MM.1S (cell line): Measurements from ENCODE around the gene RPL22L1.
"Not testable (repeated sequence)": the region's sequence is repeated elsewhere in the genome, so short reads cannot be mapped to it uniquely, and the experiment has no call there.

Source experiments
- DNase-seq: peaks from one replicate; pipeline ENCODE4 v3.0.0-alpha.2; 2015
- H2AFZ ChIP-seq: fragments of 300-600 bp; sonication (generic); 2 replicates; pipeline ENCODE4 v1.6.0; 2016; ENCODE audit warnings: antibody characterized with exemption, low read length
- H3F3A ChIP-seq: fragments of 300-600 bp; sonication (generic); 2 replicates; pipeline ENCODE4 v1.6.1; 2016; ENCODE audit warnings: mild to moderate bottlenecking, antibody characterized with exemption, low read length, moderate library complexity, mixed read lengths; ENCODE audit not compliant: insufficient read depth
- H3K27ac ChIP-seq: fragments of 300-600 bp; sonication (generic); 2 replicates; pipeline ENCODE4 v1.5.1; 2016; ENCODE audit warnings: mild to moderate bottlenecking, low read length
- H3K27me3 ChIP-seq: fragments of 300-600 bp; sonication (generic); replicated peaks from 2 replicates; pipeline ENCODE4 v1.6.0; 2016; ENCODE audit warnings: low read length; ENCODE audit not compliant: insufficient read depth
- H3K36me3 ChIP-seq: fragments of 300-600 bp; sonication (generic); replicated peaks from 2 replicates; pipeline ENCODE4 v1.6.1; 2016; ENCODE audit warnings: mild to moderate bottlenecking, low read length, mixed read lengths; ENCODE audit not compliant: insufficient read depth
- H3K4me1 ChIP-seq: fragments of 300-600 bp; sonication (generic); 2 replicates; pipeline ENCODE4 v1.6.1; 2016; ENCODE audit warnings: low read length, mixed read lengths
- H3K4me2 ChIP-seq: fragments of 300-600 bp; sonication (generic); 2 replicates; pipeline ENCODE4 v1.6.0; 2016; ENCODE audit warnings: low read depth, low read length
- H3K4me3 ChIP-seq: fragments of 300-600 bp; sonication (generic); 2 replicates; pipeline ENCODE4 v1.5.1; 2016; ENCODE audit warnings: low read length, mixed read lengths
- H3K79me2 ChIP-seq: fragments of 300-600 bp; sonication (generic); 2 replicates; pipeline ENCODE4 v1.6.1; 2016; ENCODE audit warnings: mixed run types, low read length, mixed read lengths
- H3K9ac ChIP-seq: fragments of 300-600 bp; sonication (generic); 2 replicates; pipeline ENCODE4 v1.6.1; 2016; ENCODE audit warnings: low read length, mixed read lengths
- H3K9me2 ChIP-seq: fragments of 300-600 bp; sonication (generic); replicated peaks from 2 replicates; pipeline ENCODE4 v1.6.1; 2016; ENCODE audit warnings: mild to moderate bottlenecking, low read length, mixed read lengths; ENCODE audit not compliant: insufficient read depth
- H3K9me3 ChIP-seq: fragments of 300-600 bp; sonication (generic); replicated peaks from 2 replicates; pipeline ENCODE4 v1.6.1; 2016; ENCODE audit warnings: mild to moderate bottlenecking, low read length, mixed read lengths; ENCODE audit not compliant: insufficient read depth
- H4K20me1 ChIP-seq: fragments of 300-600 bp; sonication (generic); 2 replicates; pipeline ENCODE4 v1.6.1; 2016; ENCODE audit warnings: mild to moderate bottlenecking, low read length, moderate library complexity, mixed read lengths; ENCODE audit not compliant: insufficient read depth
- EZH2 ChIP-seq: fragments of 300-600 bp; sonication (generic); optimal IDR thresholded peaks from 2 replicates; pipeline ENCODE3; 2017; ENCODE audit warnings: low read depth, mild to moderate bottlenecking, antibody characterized with exemption, low read length, mixed read lengths
- EZH2phosphoT487 ChIP-seq: fragments of 300-600 bp; sonication (generic); IDR thresholded peaks from 2 replicates; pipeline ENCODE4 v1.6.1; 2018; ENCODE audit warnings: antibody characterized with exemption, low read length
- TF ChIP-seq, protein P1 (sequence below): fragments of 300-600 bp; sonication (generic); IDR thresholded peaks from 2 replicates; pipeline ENCODE4 v1.5.1; 2016; ENCODE audit warnings: antibody characterized with exemption, low read length, mixed read lengths

RPL22L1 gene

DNA sequence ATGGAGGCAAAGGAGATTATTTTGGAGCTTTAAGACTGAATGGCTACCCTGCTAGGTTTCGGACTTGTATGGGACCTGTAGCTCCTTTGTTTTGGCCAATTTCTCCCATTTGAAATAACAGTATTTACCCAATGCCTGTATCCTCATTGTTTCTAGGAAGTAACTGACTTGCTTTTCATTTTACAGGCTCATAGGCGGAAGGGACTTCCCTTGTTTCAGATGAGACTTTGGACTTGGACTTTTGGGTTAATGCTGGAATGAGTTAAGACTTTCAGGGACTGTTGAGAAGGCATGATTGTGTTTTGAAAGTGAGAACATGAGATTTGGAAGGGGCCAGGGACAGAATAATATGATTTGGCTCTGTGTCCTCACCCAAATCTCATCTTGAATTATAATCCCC is 28.0 kb upstream of the RPL22L1 start:
- Histone ChIP-seq H3K9ac (no peak overlapping the region), H3K4me3 (no peak overlapping the region), H2AFZ (no peak overlapping the region), H4K20me1 (no peaks in the 10 kb centered on the region), H3K79me2 (no peaks in the 10 kb centered on the region), H3K4me2 (no peak overlapping the region), H3K9me2 (no peaks in the 10 kb centered on the region), H3K27ac (no peak overlapping the region), H3K36me3 (no peaks in the 10 kb centered on the region), H3K27me3 (no peaks in the 10 kb centered on the region), H3K4me1 (no peaks in the 10 kb centered on the region), H3K9me3 (no peaks in the 10 kb centered on the region), H3F3A (no peaks in the 10 kb centered on the region)
- TF ChIP-seq EZH2: no peak
- TF ChIP-seq, protein P1, sequence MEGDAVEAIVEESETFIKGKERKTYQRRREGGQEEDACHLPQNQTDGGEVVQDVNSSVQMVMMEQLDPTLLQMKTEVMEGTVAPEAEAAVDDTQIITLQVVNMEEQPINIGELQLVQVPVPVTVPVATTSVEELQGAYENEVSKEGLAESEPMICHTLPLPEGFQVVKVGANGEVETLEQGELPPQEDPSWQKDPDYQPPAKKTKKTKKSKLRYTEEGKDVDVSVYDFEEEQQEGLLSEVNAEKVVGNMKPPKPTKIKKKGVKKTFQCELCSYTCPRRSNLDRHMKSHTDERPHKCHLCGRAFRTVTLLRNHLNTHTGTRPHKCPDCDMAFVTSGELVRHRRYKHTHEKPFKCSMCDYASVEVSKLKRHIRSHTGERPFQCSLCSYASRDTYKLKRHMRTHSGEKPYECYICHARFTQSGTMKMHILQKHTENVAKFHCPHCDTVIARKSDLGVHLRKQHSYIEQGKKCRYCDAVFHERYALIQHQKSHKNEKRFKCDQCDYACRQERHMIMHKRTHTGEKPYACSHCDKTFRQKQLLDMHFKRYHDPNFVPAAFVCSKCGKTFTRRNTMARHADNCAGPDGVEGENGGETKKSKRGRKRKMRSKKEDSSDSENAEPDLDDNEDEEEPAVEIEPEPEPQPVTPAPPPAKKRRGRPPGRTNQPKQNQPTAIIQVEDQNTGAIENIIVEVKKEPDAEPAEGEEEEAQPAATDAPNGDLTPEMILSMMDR: no peak
- no peak for TF ChIP-seq EZH2phosphoT487
- DNase-seq: no peak

GRCh38 chr3:170897199-170897598 is 27.2 kb upstream of the RPL22L1 start:
- not testable (repeated sequence) for H3K9me2 ChIP-seq, H3K4me1 ChIP-seq, H3K27ac ChIP-seq, H3K9ac ChIP-seq, H3K27me3 ChIP-seq, H4K20me1 ChIP-seq, H3K36me3 ChIP-seq, H3F3A ChIP-seq, H3K9me3 ChIP-seq, H2AFZ ChIP-seq, H3K4me2 ChIP-seq, H3K4me3 ChIP-seq, DNase-seq, H3K79me2 ChIP-seq

GRCh38 chr3:170896781-170897180 is 26.8 kb upstream of the RPL22L1 start:
- Histone ChIP-seq H3K4me2 (no peak overlapping the region), H3K9me2 (no peaks in the 10 kb centered on the region), H3K9ac (no peak overlapping the region), H3F3A (no peaks in the 10 kb centered on the region), H3K79me2 (no peaks in the 10 kb centered on the region), H4K20me1 (no peaks in the 10 kb centered on the region), H3K4me3 (no peak overlapping the region), H3K36me3 (no peaks in the 10 kb centered on the region), H2AFZ (no peak overlapping the region), H3K4me1 (no peaks in the 10 kb centered on the region), H3K27ac (no peak overlapping the region), H3K27me3 (no peaks in the 10 kb centered on the region), H3K9me3 (no peaks in the 10 kb centered on the region)
- no peak for DNase-seq
- TF ChIP-seq, protein P1: no peak
- TF ChIP-seq EZH2phosphoT487: no peak
- no peak for TF ChIP-seq EZH2

DNA sequence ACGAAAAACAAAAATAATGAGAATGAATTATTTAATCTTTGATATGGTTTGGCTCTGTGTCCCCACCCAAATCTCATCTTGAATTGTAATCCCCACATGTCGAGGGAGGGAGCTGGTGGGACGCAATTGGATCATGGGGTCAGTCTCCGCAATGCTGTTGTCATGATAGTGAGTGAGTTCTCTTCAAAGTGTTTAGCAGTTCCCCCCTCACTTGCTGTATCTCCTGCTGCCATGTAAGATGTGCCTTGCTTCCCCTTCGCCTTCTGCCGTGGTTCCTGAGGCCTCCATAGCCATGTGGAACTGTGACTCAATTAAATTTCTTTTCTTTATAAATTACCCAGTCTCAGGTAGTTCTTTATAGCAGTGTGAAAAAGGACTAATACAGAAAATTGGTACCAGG is 26.3 kb upstream of the RPL22L1 start:
- H3K27me3 ChIP-seq, DNase-seq, H3K4me1 ChIP-seq, H3K9me3 ChIP-seq, H3K27ac ChIP-seq, H3K36me3 ChIP-seq, H3K4me3 ChIP-seq, H3K9ac ChIP-seq, H3K9me2 ChIP-seq, H2AFZ ChIP-seq, H3K4me2 ChIP-seq, H3K79me2 ChIP-seq, H4K20me1 ChIP-seq, H3F3A ChIP-seq: not testable (repeated sequence)
